Metanephros (tissue), 2 donors: ENCODE data around the gene MEIS2. TPM values are rescaled to one million over a fixed set of nuclear protein-coding genes. Genes with fewer than 3 reads are reported as not detected.

ENCODE experiments used
- small RNA-seq: library from RNA; depleted of rRNA; stranded (forward); fragments of <200 nt; gene quantifications from one replicate; pipeline ENCODE3, GENCODE V24; 2014; ENCODE audit warnings: low replicate concordance
- total RNA-seq: library from RNA; depleted of rRNA; stranded (reverse); fragments of >200 nt; gene quantifications from one replicate; pipeline ENCODE4 v1.2.3, GENCODE V29; 2014

The MEIS2 gene
- 276 TPM for total RNA-seq

DNA sequence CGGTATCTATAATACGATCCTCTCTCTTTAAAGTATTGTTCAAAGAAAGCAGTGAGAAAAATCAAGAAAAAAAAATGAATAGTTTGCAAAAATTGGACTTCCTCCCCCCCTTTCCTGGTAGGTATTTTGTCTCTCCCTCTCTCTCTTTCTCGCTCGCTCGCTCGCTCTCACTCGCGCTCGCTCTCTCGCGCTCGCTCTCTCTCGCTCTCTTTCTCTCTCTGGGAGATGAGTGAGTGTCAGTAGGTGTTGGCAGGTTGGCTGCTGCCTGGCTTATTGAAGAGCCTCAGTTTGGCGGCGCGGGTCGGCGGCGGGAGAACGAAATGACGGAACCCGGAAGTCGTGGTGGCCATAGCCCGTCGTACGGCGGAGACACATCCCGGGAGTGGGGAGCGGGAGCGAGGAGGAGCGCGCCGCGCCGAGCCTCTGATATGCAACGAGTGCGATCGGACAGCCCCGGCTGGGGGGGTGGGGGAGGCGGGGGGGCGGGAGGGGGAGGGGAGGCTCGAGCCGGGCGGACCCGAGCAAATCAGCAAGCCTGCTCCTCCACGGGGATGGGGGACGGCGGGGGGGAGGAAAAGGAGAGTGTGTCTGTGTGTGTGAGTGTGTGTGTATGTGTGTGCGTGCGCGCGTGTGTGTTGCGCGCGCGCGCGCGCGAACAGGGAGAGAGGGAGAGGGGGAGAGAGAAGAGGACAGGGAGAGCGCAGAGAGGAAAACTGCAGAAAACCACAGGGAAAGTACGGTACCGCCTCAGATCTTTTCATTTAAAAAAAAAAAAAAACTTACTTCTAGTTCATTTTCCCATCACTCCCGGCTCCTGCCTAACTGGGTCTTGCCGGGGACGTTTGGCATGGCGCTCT lies at the start of gene MEIS2:
Gene MEIS2 (minus strand): TSS at position 441 of the 857 bp plus-strand sequence. CDS start 1,083 bp downstream, outside the sequence.

Small RNA genes within 50 kb of the gene (small RNA-seq; reads per million reads assigned to genes)
- gene MIR8063 (not detected), gene RF00012 (not detected), gene RF00019 (not detected)
